GM12878 (cell line): ENCODE data around the gene MFN1. TPM values are rescaled to one million over a fixed set of nuclear protein-coding genes. Genes with fewer than 3 reads are reported as not detected.

Source experiments
- ATF7 ChIP-seq: fragments of 450-650 bp; IDR thresholded peaks from 2 replicates; pipeline ENCODE4 v1.6.1; 2016; ENCODE audit warnings: low read depth, mild to moderate bottlenecking
- CHD2 ChIP-seq: IDR thresholded peaks from 2 replicates; pipeline ENCODE4 v1.6.1; 2011; ENCODE audit warnings: low read depth, low read length, improper control_type of control experiment, borderline replicate concordance
- CREM ChIP-seq: IDR thresholded peaks from 2 replicates; pipeline ENCODE4 v1.6.1; 2014; ENCODE audit warnings: antibody characterized with exemption, low read depth
- DPF2 ChIP-seq: fragments of 450-650 bp; IDR thresholded peaks from 2 replicates; pipeline ENCODE4 v1.6.1; 2017; ENCODE audit warnings: mild to moderate bottlenecking
- EGR1 ChIP-seq, 2 experiments: IDR thresholded peaks; 1 replicate in 1 of 2; 2 replicates in 1 of 2; pipeline ENCODE4 v1.6.1; 2011 to 2012; ENCODE audit warnings: low read depth in 2 of 2, low read length in 2 of 2, borderline replicate concordance in 1 of 2, mild to moderate bottlenecking in 1 of 2, moderate library complexity in 1 of 2
- EZH2 ChIP-seq: IDR thresholded peaks from 2 replicates; pipeline ENCODE4 v1.6.1; 2012; ENCODE audit warnings: low read depth, mild to moderate bottlenecking, control low read depth, inconsistent platforms, low read length, borderline replicate concordance; ENCODE audit not compliant: control insufficient read depth
- MEF2B ChIP-seq: fragments of 450-650 bp; IDR thresholded peaks from 2 replicates; pipeline ENCODE4 v1.6.1; 2018; ENCODE audit warnings: mild to moderate bottlenecking, moderate library complexity; ENCODE audit not compliant: partially characterized antibody, poor library complexity, severe bottlenecking
- MYB ChIP-seq: fragments of 150-350 bp; IDR thresholded peaks from 2 replicates; pipeline ENCODE4 v1.6.1; 2014; ENCODE audit warnings: mild to moderate bottlenecking, low read depth, low read length, borderline replicate concordance
- NR2C1 ChIP-seq: fragments of 450-650 bp; IDR thresholded peaks from 2 replicates; pipeline ENCODE4 v1.6.1; 2017; ENCODE audit warnings: antibody characterized with exemption, mild to moderate bottlenecking, moderate library complexity
- NRF1 ChIP-seq: conservative IDR thresholded peaks from 2 replicates; pipeline ENCODE4 v1.6.1; 2011; ENCODE audit warnings: mild to moderate bottlenecking, low read depth, low read length, improper control_type of control experiment
- POLR2A ChIP-seq: IDR thresholded peaks from 2 replicates; pipeline ENCODE4 v1.6.1; 2011; ENCODE audit warnings: low read depth, mild to moderate bottlenecking, low read length
- SMAD1 ChIP-seq: fragments of 450-650 bp; IDR thresholded peaks from 2 replicates; pipeline ENCODE4 v1.6.1; 2018; ENCODE audit warnings: mild to moderate bottlenecking, low read depth; ENCODE audit not compliant: partially characterized antibody
- SP1 ChIP-seq: IDR thresholded peaks from one replicate; pipeline ENCODE4 v1.6.1; 2011; ENCODE audit warnings: low read depth, low read length
- SREBF1 ChIP-seq: IDR thresholded peaks from 2 replicates; pipeline ENCODE4 v1.6.1; 2012; ENCODE audit warnings: mild to moderate bottlenecking, low read length
- YBX1 ChIP-seq: fragments of 450-650 bp; IDR thresholded peaks from 2 replicates; pipeline ENCODE4 v1.6.1; 2016; ENCODE audit warnings: antibody characterized with exemption
- ZNF274 ChIP-seq: IDR thresholded peaks from one replicate; pipeline ENCODE4 v1.8.0; 2011; ENCODE audit not compliant: insufficient read length, insufficient read depth
- ZNF384 ChIP-seq: IDR thresholded peaks from 2 replicates; pipeline ENCODE4 v1.6.1; 2012; ENCODE audit warnings: low read depth, mild to moderate bottlenecking, low read length, improper control_type of control experiment, borderline replicate concordance
- polyA plus RNA-seq, 11 experiments: library from polyadenylated mRNA; depleted of rRNA in 4 of 11; unstranded in 6 of 11; stranded (reverse) in 5 of 11; fragments of >200 nt; fragmentation: Nextera tagmentation in 4 of 11; fragmentation: Illumina TruSeq in 1 of 11; extraction: Ambion mirVana in 4 of 11; extraction: Trizol in 1 of 11; gene quantifications; 1 replicate in 1 of 11; 2 replicates in 10 of 11; pipeline versions ENCODE4 v1.2.1 to v1.2.3, GENCODE V29; 2011 to 2016; ENCODE audit warnings: inconsistent platforms in 2 of 11, missing spikeins in 2 of 11, low read depth in 1 of 11
- total RNA-seq, 4 experiments: library from RNA; depleted of rRNA in 3 of 4; stranded (reverse); fragments of >200 nt in 3 of 4; fragmentation: Illumina TruSeq in 1 of 4; extraction: Trizol in 1 of 4; gene quantifications; 2 replicates each; pipeline versions ENCODE4 v1.2.1 to v1.2.3, GENCODE V29; 2013 to 2021
- TF ChIP-seq, protein P1 (sequence below): fragments of 450-650 bp; IDR thresholded peaks from 2 replicates; pipeline ENCODE4 v1.6.1; 2017; ENCODE audit warnings: low read depth, mild to moderate bottlenecking, moderate library complexity
- TF ChIP-seq, protein P2 (sequence below): fragments of 450-650 bp; IDR thresholded peaks from 2 replicates; pipeline ENCODE4 v1.6.1; 2017; ENCODE audit warnings: mild to moderate bottlenecking, moderate library complexity
- TF ChIP-seq, protein P3 (sequence below): fragments of 450-650 bp; IDR thresholded peaks from 2 replicates; pipeline ENCODE4 v1.6.1; 2017; ENCODE audit warnings: mild to moderate bottlenecking, moderate library complexity

MFN1 gene
- total and polyA plus RNA-seq, 10 of the 15 experiments (the other 5 are each of a cell fraction or from before 2014, with no cell fraction given) = 14.4 to 120 (median 39.8) TPM

DNA sequence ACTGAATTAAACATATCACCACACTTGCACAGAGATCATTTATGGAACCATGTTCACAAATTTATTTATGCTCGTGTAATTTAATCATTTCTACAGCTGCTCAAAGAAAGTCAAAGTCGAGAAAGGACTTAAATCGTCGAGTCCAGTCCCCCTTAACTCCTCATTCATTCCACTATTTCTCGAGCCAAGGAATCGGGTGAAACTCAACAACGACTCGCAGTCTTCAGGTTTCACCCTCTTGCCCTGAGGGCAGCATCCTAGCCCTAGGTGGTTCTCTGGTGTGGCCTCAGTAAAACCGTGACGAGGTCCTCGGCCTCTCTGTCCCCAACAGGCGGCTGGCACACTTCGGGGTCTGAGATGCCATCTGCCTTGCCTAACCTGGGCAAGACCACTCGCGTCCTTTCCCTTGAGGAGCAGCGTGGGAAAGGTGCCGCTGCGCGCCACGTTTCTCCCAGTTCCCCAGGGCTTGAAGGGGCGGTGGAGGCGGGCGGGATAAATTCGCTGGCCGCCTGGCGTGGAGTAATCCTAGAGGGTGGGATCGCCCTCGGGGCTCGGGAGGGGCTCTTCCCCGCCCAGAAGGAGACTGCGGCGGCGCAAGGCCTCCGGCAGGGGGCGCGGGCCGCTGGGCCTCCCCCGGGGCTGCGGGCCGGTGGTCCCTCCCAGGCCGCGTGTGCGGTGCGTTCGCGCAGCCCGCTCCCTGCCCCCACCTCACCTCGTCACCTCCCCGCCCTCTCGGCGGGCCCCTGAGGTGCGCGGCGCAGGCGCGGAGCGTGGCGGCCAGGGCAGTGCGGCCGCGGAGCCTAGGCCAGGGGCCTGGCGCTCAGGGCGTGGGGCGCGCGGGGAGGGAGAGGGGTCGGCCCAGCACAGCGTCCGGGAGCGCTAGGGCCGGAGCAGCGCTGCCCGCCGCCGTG lies 25.0 kb upstream of the MFN1 start, which contains the start of gene ZNF639 (continued):
- TF ChIP-seq, protein P1, sequence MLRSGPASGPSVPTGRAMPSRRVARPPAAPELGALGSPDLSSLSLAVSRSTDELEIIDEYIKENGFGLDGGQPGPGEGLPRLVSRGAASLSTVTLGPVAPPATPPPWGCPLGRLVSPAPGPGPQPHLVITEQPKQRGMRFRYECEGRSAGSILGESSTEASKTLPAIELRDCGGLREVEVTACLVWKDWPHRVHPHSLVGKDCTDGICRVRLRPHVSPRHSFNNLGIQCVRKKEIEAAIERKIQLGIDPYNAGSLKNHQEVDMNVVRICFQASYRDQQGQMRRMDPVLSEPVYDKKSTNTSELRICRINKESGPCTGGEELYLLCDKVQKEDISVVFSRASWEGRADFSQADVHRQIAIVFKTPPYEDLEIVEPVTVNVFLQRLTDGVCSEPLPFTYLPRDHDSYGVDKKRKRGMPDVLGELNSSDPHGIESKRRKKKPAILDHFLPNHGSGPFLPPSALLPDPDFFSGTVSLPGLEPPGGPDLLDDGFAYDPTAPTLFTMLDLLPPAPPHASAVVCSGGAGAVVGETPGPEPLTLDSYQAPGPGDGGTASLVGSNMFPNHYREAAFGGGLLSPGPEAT = no peak
- TF ChIP-seq POLR2A (peak; percentile 81), ZNF274 (no peak), MYB (no peak), NR2C1 (peak; percentile 45), SMAD1 (no peak), SP1 (peak; percentile 41), ZNF384 (no peak), EZH2 (no peak), YBX1 (no peak), MEF2B (peak; percentile 45), DPF2 (peak; percentile 93), ATF7 (no peak; the same call in 1 of the 2 replicates), SREBF1 (0 out of 2 replicates have a peak, but pooled peaks have one; percentile 39), CHD2 (0 out of 2 replicates have a peak, but pooled peaks have one; percentile 63), NRF1 (peak; percentile 49), EGR1 (IDR thresholded peaks at IDR 0.05; ENCODE audit: borderline replicate concordance in 1 of 2, low read depth in 2 of 2, low read length in 2 of 2) (0 out of 3 replicates have a peak, but pooled peaks of 1 of the 2 experiments have one; percentile 2), CREM (peak; percentile 52; the same call in 1 of the 2 replicates)
- TF ChIP-seq, protein P2, sequence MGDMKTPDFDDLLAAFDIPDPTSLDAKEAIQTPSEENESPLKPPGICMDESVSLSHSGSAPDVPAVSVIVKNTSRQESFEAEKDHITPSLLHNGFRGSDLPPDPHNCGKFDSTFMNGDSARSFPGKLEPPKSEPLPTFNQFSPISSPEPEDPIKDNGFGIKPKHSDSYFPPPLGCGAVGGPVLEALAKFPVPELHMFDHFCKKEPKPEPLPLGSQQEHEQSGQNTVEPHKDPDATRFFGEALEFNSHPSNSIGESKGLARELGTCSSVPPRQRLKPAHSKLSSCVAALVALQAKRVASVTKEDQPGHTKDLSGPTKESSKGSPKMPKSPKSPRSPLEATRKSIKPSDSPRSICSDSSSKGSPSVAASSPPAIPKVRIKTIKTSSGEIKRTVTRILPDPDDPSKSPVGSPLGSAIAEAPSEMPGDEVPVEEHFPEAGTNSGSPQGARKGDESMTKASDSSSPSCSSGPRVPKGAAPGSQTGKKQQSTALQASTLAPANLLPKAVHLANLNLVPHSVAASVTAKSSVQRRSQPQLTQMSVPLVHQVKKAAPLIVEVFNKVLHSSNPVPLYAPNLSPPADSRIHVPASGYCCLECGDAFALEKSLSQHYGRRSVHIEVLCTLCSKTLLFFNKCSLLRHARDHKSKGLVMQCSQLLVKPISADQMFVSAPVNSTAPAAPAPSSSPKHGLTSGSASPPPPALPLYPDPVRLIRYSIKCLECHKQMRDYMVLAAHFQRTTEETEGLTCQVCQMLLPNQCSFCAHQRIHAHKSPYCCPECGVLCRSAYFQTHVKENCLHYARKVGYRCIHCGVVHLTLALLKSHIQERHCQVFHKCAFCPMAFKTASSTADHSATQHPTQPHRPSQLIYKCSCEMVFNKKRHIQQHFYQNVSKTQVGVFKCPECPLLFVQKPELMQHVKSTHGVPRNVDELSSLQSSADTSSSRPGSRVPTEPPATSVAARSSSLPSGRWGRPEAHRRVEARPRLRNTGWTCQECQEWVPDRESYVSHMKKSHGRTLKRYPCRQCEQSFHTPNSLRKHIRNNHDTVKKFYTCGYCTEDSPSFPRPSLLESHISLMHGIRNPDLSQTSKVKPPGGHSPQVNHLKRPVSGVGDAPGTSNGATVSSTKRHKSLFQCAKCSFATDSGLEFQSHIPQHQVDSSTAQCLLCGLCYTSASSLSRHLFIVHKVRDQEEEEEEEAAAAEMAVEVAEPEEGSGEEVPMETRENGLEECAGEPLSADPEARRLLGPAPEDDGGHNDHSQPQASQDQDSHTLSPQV = 0 out of 2 replicates have a peak, but pooled peaks have one; percentile 45
- TF ChIP-seq, protein P3, sequence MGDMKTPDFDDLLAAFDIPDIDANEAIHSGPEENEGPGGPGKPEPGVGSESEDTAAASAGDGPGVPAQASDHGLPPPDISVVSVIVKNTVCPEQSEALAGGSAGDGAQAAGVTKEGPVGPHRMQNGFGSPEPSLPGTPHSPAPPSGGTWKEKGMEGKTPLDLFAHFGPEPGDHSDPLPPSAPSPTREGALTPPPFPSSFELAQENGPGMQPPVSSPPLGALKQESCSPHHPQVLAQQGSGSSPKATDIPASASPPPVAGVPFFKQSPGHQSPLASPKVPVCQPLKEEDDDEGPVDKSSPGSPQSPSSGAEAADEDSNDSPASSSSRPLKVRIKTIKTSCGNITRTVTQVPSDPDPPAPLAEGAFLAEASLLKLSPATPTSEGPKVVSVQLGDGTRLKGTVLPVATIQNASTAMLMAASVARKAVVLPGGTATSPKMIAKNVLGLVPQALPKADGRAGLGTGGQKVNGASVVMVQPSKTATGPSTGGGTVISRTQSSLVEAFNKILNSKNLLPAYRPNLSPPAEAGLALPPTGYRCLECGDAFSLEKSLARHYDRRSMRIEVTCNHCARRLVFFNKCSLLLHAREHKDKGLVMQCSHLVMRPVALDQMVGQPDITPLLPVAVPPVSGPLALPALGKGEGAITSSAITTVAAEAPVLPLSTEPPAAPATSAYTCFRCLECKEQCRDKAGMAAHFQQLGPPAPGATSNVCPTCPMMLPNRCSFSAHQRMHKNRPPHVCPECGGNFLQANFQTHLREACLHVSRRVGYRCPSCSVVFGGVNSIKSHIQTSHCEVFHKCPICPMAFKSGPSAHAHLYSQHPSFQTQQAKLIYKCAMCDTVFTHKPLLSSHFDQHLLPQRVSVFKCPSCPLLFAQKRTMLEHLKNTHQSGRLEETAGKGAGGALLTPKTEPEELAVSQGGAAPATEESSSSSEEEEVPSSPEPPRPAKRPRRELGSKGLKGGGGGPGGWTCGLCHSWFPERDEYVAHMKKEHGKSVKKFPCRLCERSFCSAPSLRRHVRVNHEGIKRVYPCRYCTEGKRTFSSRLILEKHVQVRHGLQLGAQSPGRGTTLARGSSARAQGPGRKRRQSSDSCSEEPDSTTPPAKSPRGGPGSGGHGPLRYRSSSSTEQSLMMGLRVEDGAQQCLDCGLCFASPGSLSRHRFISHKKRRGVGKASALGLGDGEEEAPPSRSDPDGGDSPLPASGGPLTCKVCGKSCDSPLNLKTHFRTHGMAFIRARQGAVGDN = peak; percentile 59; the same call in 1 of the 2 replicates
